BE2C (cell line): ENCODE measurements around the gene S1PR1.

ENCODE experiments used
- DNase-seq: peaks from one replicate; pipeline ENCODE4 v3.0.0-alpha.2; 2020
- H3K27me3 ChIP-seq: fragments of 250-450 bp; sonication (Bioruptor Pico); 2 replicates; pipeline ENCODE4 v1.5.1; 2020; ENCODE audit warnings: mild to moderate bottlenecking
- H3K36me3 ChIP-seq: fragments of 250-450 bp; sonication (Bioruptor Pico); 2 replicates; pipeline ENCODE4 v1.5.1; 2020; ENCODE audit warnings: mild to moderate bottlenecking
- H3K4me1 ChIP-seq: fragments of 250-450 bp; sonication (Bioruptor Pico); 2 replicates; pipeline ENCODE4 v1.5.1; 2020
- H3K4me3 ChIP-seq: 2 replicates; pipeline ENCODE4 v1.5.1; 2011; ENCODE audit warnings: low read depth, low read length
- H3K9me3 ChIP-seq: fragments of 250-450 bp; sonication (Bioruptor Pico); 2 replicates; pipeline ENCODE4 v1.5.1; 2020
- TF ChIP-seq, protein P1 (sequence below): IDR thresholded peaks from 2 replicates; pipeline ENCODE4 v1.5.1; 2012; ENCODE audit warnings: mild to moderate bottlenecking, low read depth, low read length

The S1PR1 gene

DNA sequence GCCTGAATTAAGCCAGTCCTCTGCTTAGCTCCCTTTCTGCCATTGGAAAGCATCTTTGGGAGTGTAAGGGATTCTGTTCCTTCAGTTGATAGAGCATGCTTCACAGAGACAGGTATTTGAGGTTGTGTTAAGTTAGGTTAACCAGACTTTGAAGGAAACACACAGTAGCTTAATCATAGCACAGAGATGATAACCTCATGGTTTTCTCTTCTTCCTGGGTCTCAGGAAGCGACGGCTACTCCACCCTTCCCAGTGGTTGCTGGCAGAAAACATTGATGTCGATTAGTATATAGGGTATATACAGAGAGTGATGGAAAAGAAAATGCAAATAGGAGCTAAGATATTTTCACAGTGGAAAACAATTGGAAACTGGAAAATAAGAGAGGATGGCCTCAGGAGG is 42.0 kb downstream of the S1PR1 start:
- Histone ChIP-seq H3K36me3 (no peaks in the 10 kb centered on the region), H3K27me3 (no peaks in the 10 kb centered on the region), H3K9me3 (no peaks in the 10 kb centered on the region), H3K4me3 (no peak overlapping the region), H3K4me1 (peaks cover 11% of the 10 kb centered on the region; the same call in 1 of the 2 replicates)
- no peak for DNase-seq
- TF ChIP-seq, protein P1, sequence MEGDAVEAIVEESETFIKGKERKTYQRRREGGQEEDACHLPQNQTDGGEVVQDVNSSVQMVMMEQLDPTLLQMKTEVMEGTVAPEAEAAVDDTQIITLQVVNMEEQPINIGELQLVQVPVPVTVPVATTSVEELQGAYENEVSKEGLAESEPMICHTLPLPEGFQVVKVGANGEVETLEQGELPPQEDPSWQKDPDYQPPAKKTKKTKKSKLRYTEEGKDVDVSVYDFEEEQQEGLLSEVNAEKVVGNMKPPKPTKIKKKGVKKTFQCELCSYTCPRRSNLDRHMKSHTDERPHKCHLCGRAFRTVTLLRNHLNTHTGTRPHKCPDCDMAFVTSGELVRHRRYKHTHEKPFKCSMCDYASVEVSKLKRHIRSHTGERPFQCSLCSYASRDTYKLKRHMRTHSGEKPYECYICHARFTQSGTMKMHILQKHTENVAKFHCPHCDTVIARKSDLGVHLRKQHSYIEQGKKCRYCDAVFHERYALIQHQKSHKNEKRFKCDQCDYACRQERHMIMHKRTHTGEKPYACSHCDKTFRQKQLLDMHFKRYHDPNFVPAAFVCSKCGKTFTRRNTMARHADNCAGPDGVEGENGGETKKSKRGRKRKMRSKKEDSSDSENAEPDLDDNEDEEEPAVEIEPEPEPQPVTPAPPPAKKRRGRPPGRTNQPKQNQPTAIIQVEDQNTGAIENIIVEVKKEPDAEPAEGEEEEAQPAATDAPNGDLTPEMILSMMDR, result no peak

DNA sequence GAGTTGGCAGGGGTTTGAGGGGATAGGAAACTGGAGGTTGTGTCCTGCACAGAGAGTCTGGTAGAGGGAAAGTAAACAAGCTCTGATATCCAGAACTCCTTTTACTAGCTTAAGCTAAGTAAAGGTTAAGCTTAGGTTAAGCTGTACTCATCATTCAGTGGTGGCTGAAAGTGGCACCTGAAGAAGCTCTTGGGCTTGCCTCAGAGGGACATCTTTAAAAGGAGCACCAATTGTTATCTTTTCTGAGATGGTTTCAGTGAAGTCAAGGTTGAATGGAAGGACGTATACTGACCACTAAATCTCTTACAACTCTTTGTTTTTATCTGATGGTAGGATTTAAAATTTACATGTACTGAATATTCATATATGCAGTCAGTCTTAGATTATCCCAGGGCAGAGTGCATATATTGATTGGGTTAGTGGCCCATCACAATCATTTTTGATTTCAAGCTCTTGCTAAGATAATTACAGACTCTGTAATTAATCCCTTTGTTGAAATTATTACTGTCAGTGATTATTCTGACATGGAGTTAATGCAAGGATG is 43.3 kb downstream of the S1PR1 start:
- H3K4me3 ChIP-seq, result no peak overlapping the region
- no peak for DNase-seq
- H3K9me3 ChIP-seq, result no peaks in the 10 kb centered on the region
- TF ChIP-seq, protein P1, result no peak
- no peaks in the 10 kb centered on the region for H3K36me3 ChIP-seq
- H3K4me1 ChIP-seq, result peaks cover 11% of the 10 kb centered on the region; the same call in 1 of the 2 replicates
- H3K27me3 ChIP-seq, result no peaks in the 10 kb centered on the region

DNA sequence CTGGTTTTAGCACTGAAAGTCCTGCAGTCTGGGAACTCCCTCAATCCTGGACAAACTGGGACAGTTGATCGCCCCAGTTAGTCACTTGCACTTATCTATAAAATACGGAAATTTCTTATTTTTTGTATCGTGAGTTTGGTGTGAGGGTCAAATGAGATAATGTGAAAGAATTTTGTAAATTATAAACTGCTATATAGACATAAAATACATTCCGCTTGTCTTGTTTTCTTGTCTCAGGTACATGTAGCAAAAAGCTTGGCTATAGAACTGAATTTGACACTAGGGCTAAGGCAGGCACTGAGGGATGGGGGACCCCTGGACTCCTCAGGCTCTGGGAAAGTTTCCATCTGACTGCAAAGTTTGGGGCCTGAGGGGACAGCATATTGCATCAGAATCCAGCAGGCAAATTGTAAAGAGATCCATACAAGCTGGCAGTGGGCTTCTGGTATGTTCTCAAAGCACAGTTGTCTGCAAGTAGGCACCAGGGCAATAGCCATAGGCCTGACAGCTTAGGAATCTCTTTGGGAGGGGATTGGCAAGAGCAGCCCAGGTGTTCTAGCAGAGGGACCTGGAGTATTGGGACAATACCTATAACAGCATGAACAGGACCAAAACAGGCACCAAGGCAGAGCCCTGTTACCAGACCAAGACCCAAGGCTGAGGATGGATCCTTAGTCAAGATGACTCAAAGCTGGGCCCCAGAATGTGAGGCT is 44.3 kb downstream of the S1PR1 start:
- Histone ChIP-seq H3K36me3 (no peaks in the 10 kb centered on the region), H3K9me3 (no peaks in the 10 kb centered on the region), H3K27me3 (no peaks in the 10 kb centered on the region), H3K4me3 (no peak overlapping the region), H3K4me1 (peaks cover 11% of the 10 kb centered on the region; the same call in 1 of the 2 replicates)
- DNase-seq, result no peak
- TF ChIP-seq, protein P1, result no peak

DNA sequence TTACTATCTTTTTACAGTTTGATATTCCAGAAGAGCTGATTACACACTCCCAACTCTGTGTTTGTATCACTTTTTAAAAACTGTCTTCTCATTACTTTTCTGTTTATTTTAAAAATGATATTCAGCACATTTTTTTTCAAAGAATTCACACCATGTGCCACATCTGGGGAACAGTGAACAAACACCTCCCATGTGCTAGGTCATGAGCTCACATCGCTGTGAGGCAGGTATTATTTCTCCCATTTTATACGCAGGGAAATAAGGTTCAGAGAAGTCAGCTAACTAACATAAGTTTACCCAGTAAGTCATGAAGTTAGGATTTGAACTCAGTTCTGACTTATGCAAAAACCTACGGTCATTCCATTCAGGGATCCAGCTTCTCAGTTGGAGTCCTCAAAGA is 44.9 kb downstream of the S1PR1 start:
- TF ChIP-seq, protein P1, result no peak
- Histone ChIP-seq H3K36me3 (no peaks in the 10 kb centered on the region), H3K9me3 (no peaks in the 10 kb centered on the region), H3K4me1 (peaks cover 11% of the 10 kb centered on the region; the same call in 1 of the 2 replicates), H3K4me3 (no peak overlapping the region), H3K27me3 (no peaks in the 10 kb centered on the region)
- DNase-seq, result no peak

DNA sequence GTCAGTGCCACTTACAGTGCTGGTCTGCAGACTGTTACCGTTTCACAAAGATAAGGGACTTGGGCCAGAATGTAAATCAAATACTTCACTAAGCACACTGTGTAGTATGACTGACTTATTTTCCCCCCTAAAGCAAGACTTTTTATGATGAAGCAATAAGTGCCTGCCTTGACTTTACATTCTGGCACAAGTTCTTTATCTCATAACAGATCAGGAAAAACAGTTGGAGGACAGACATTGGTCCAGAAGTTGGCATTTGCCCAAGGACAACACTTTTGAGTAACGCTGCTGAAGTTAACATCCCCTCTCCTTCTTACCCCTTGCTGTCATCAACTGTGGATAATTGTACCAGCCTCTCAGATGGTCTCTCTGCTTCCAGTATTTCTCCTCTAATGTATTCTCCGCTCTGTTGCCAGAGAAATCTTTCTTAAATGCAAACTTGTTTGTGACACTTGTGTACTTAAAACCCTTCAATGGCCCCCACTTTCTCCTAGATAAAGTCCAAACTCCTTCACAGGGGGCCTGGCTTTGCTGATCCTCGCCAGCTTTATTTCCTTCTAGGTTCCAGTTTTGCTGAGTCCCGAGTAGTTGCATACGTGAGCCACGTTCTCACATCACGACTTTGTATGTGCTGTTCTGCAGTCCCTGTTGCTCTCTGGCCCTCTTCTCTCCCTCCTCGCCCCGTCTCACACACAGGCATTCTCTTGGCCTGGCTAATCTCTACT is 45.7 kb downstream of the S1PR1 start:
- H3K27me3 ChIP-seq, result no peaks in the 10 kb centered on the region
- no peaks in the 10 kb centered on the region for H3K9me3 ChIP-seq
- H3K36me3 ChIP-seq, result no peaks in the 10 kb centered on the region
- TF ChIP-seq, protein P1, result no peak
- H3K4me1 ChIP-seq, result peaks cover 11% of the 10 kb centered on the region; the same call in 1 of the 2 replicates
- no peak overlapping the region for H3K4me3 ChIP-seq
- no peak for DNase-seq

DNA sequence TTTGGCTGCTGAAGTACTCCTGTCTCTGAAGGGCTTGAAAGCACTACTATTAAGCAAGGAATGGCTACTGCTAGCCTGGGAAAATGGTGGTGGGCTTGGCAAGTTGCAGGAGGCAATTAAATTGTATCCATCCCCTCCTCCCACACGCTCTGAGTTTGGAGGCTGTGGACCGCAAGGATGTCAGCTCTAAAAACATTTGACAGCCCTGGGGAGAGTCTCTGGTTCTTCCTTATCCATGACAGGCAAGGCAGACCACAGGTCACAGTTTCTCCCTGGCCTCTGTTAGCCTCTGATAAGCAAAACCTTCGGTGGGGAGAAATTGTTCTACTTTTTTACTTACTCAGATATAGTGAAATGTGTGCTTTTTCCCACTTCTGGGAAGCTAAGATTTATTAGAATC is 46.6 kb downstream of the S1PR1 start:
- Histone ChIP-seq H3K9me3 (no peaks in the 10 kb centered on the region), H3K36me3 (no peaks in the 10 kb centered on the region), H3K4me3 (no peak overlapping the region), H3K4me1 (peaks cover 14% of the 10 kb centered on the region), H3K27me3 (no peaks in the 10 kb centered on the region)
- TF ChIP-seq, protein P1, result no peak
- DNase-seq, result no peak
